Ramos (cell line): Measurements from ENCODE around the gene FCHSD2.
"Not testable (repeated sequence)": the region's sequence is repeated elsewhere in the genome, so short reads cannot be mapped to it uniquely, and the experiment has no call there.

Experiments
- in situ Hi-C: fragments of 300-500 bp; cut with MboI; formaldehyde crosslinking; loops from one replicate; pipeline ENCODE4 v1.14.3; 2022; ENCODE audit warnings: low sequenced_read_pairs; ENCODE audit not compliant: unreplicated experiment

FCHSD2 gene

DNA sequence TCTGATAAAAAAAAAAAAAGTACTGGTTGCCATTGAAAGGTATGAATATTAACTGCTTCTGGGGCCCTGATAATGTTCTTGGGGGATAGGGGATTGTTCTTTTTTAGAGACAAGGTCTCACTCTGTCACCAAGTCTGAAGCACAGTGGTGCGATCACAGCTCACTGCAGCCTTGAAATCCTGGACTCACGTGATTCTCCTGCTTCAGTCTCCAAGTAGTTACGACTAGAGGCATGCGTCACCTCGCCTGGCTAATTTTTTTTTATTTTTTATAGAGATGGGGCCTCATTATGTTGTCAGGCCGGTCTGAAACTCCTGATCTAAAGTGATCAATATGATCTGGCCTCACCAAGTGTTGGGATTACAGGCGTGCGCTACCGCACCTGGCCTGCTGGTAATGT lies 63.5 kb downstream of the FCHSD2 start:
- in situ Hi-C loops: no loop called here

DNA sequence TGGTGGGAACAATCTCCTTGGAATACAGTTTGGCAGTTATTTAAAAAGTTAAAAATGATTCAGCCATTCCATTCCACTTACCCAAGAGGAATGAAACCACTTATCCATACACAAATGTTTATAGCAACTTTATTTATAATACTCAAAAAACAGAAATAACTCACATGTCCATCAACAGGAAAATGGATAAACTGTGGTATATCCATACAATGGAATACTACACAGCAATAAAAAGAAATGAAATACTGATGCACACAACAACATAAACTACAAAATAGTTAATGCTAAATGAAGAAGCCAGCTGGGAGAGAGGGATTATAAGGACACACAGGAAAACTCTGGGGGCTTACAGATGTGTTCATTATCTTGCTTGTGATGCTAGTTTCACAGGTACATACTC lies 64.7 kb downstream of the FCHSD2 start:
- in situ Hi-C loops: no loop called here

DNA sequence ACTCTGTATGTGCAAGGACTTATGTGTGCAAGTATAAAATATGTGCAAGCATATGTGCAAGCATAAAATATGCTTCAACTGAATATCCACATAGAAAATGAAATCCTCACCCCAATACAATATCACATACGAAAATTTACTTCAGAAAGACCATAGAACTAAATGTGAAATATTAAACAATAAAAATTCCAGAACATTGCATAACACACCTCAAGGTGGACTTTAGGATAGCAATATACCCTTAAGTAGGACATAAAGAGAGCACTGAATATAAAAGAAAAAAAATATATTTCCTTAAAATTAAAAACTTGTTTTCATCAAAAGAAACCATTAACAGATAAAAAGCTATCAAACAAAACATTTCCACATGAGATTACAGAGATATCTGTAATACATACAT lies 67.8 kb downstream of the FCHSD2 start:
- in situ Hi-C loops: no loop called here

DNA sequence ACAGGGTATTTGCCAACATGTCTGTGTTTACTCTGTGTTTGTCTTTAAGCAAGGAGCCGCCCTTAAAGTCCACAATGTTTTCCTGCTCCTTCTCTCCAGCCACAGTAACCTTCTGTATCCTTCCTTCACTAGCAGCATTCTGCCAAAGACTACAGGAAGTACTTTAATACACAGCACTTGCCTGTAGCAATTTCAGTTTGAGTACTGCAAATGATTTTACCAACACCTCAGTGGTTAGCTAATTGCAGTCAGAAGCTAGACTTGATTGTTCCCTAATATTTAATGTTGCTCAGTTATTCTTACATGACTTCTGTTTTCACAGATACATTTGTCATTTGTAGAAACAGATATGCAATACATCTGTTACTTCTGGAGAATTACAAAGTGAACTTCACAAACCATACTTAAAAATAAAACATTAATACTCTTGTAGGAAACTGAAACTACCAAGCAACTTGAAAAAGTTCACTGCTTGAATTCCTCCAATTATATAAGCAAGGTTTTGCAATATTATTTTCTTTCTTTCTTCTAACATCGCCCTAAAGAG lies 69.1 kb downstream of the FCHSD2 start:
- in situ Hi-C loops: no loop called here

DNA sequence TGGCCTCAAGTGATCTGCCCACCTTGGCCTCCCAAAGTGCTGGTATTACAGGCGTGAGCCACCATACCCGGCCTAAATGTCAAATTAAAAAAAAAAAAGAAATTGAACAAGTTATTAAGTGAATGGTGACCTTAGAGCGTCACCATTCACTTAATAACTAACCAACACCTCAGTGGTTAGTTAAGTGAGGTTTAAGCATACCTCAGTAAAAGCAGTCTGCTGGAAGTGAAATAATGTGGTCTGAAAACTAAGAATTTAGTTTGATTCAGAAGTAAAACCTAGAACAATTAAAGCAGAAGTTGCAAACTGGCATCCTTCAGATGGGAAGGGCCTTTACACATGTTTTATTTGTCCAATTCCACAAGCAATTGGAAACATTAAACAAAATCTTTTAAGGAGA lies 71.5 kb downstream of the FCHSD2 start:
- in situ Hi-C loops: no loop called here

DNA sequence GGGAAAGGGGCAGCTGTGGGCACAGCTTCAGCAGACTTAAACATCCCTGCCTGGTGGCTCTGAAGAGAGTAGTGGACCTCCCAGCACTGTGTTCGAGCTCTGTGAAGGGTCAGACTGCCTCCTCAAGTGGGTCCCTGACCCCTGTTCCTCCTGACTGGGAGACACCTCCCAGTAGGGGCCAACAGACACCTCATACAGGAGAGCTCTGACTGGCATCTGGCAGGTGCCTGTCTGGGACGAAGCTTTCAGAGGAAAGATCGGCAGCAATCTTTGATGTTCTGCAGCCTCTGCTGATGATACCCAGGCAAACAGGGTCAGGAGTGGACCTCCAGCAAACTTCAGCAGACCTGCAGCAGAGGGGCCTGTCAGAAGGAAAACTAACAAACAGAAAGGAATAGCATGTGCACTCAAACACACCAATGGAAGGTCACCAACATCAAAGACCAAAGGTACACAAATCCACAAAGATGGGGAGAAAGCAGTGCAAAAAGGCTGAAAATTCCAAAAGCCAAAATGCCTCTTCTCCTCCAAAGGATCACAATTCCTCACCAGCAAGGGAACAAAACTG lies 80.2 kb downstream of the FCHSD2 start:
- in situ Hi-C loops: not testable (repeated sequence)

DNA sequence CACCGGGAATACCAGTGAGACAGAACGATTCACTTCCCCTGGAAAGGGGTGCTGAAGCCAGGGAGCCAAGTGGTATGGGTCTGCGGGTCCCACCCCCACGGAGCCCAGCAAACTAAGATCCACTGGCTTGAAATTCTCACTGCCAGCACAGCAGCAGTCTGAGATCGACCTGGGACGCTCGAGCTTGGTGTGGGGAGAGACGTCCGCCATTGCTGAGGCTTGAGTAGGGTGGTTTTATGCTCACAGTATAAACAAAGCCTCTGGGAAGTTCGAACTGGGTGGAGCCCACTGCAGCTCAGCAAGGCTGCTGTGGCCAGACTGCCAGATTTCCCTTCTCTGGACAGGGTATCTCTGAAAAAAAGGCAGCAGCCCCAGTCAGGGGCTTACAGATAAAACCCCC lies 80.7 kb downstream of the FCHSD2 start:
- in situ Hi-C loops: not testable (repeated sequence)

DNA sequence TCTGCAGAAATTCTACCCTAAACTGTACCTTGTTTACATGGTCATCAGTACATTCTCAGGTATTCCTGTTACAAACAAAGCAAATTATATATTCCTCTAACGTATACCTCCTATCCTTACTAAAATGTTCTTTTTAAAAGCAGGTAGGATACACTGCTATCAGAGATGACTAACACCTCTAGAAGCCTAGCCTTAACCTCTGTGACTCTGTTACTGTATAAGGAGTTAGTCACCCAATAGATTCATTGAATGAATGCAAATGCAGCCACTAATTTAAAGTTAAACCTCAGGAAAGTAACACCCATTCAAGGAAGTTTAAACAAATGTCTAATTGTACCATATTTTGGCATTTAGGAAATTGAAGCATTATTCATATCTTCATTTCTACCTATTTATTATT lies 82.2 kb downstream of the FCHSD2 start:
- in situ Hi-C loops: no loop called here

DNA sequence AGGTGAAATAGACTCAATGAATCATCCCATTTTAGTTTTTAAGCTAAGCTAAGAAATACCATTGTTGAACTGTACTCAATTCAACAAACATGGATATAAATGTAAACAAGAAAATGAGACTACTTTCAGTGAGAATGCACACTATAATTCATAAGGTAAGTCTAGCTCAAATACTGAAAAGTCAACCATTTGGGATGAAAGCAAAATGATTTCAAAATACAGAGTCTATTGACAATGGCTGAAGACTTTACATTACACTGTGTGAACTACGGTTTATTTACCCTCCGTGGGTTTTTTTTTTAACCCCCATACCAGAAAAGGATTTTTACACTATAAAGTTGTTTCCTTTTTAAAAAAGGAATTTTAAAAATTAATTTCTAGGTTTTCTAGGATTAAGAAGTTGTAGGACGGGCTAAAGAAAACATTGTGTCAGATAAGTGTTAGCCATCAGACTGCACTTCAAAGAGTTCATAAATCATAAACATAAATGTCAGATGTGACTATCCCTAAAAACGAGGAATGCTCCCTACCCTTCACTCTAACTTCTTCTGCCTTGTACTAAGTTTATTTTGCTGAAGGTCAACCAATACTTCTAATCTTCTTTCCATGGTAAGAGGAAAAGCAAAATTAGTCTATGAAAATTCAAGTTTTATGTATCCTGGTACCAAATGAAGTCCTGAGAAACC lies 83.0 kb downstream of the FCHSD2 start:
- in situ Hi-C loops: no loop called here

DNA sequence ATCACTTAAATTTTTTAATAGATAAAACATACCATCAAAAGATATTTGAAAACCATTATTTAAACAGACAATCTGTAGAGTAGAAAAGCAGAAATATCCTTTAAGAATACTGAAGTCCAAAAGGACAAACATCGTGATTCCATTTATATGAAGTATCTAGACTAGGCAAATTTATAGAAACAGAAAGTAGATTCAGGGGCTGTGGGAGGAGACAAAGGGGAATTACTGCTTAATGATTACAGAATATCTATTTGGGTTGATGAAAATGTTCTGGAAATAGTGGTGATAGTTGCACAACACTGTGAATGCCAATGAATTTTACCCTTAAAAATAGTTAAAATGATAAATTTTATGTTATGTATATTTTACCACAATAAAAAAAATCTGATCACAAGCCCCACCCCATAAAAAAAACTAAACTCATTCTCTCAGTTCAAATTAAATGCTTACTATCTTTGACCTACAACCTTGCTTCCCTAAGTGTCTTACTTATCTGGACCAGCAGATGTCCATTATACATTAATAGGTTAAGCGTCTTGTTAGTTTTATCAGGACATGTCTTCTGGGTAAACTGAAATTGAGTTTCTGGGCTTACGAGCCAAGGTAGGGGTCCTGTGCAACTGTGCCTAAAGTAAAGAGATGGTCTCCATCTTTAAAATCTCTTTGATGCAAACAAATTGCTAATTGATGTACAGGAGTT lies 86.3 kb downstream of the FCHSD2 start:
- in situ Hi-C loops: no loop called here

DNA sequence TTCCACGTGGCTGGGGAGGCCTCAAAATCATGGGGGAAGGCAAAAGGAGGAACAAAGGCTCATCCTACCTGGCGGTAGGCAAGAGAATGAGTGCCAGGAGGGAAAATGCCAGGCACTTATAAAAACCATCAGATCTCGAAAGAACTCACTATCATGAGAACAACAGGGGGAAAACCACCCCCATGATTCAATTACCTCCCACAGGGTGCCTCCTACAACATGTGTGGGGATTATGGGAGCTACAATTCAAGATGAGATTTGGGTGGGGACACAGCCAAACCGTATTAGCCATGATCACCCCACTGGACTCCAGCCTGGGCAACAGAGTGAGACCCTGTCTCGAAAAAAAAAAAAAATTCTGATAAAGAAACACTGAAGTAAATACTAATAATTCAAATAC lies 87.1 kb downstream of the FCHSD2 start:
- in situ Hi-C loops: no loop called here

DNA sequence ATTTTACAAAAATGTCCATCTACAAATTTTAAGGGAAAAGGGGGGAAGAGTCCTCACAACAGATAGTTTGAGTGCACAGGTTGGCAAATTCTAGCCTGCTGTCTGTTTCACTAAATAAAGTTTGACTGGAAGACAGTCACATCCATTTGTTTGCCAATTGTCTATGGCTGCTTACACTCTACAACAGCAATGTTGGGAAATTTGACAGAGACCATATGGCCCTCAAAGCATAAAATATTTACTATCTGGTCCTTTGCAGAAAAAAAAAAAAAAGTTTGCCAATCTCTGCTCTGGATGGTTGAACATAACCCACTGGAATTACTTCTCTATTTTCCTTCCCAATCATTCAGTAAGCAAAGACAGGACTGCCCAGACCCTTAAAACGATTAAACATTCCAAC lies 88.2 kb downstream of the FCHSD2 start:
- in situ Hi-C loops: no loop called here

DNA sequence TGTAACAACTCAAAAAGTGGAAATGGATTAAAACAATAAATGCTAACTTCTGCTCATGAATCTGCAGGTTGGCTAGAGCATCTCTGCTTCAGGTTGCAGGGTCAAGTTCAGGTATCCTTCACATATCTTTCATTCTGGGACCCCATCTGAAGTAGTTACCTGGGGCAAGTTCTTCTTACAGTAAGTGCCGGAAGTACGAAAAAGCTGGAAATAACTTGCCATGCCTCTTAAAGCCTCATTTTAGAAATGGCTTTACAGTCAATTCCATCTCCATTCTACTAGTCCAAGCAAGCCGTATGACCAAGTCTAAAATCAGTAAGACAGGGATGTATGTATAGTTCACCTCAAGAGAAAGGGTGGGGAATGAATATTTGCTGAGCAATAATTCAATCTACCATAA lies 93.7 kb downstream of the FCHSD2 start:
- in situ Hi-C loops: no loop called here

DNA sequence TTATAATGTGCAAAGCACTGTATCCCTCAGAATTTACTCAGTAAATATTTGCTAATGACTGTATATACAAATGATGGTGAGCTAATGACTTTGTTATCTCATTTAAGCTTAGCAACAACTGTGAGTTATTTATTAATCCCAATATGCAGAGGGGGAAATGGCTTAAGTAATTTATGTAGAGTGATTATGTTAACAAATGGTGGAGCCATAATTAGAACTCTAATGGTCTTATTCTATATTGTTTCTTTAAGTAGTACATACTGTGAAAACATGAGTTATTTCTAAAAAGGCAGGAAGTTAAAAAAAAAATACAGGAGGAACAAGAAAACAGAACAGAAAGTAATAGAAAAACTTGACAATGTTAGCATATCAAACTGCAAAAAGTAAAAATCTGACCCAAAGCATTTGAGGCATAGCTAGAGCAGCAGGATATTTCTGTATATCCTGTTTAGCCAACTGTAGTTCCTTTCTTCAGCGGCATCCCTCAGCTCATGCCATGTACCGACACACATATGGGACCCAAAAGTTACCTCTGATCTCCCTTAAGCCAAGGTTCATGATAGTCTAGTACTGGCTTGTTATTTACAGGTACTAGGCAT lies 94.2 kb downstream of the FCHSD2 start:
- in situ Hi-C loops: no loop called here

DNA sequence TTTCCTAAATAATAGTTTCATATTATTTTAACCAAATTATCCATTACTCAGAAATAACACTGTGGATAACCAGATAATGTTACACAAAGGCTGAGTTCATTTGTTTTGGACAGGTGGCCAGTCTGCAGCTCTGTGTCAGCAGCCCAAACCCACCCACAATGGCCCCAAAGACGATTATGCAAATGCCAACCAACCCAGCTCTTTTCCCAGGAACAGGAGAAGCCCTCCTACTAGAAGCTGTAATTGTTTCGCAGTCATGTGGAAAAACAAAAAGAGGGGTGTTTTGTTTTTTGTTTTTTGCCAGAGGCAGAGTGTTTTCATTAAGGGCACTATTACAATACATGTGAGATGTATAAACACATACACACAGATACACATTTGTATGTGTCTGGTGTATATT lies 102.1 kb downstream of the FCHSD2 start:
- in situ Hi-C loops: no loop called here

DNA sequence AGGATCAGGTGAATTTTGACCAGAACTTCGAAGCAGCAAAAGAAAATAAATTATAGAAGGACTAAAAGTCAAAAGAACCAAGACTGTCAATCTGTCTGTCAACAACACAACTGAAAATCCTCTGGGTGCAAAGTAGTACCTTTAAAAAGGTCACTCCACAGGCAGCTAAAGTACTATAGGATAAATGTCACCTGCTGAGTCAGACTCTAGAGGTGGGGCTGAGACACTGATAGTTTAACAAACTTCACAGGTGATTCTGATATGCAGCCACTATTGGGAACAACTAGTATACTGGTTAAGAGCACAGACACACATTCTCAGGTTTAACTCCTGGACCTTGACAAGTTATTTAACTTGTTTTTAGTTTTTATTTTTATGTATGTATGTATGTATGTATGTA lies 107.3 kb downstream of the FCHSD2 start:
- in situ Hi-C loops: no loop called here

DNA sequence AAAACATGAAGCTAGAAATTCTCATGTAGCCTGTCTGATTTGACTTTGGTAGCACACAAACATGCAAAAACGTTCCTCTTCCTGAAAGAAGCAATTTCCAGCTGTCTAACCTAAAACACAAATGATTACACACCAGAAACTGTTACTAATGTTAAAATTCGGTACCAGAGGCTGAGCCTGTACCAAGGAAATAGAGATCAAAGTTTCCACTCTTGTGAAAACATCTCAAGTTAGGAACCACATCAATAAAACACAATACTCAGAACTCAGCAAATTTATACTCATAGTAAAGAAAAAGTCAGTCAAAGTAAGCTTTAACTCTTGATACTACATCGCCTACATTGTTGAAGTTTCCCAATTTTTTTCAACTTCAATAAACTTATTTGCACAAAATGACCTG lies 107.8 kb downstream of the FCHSD2 start:
- in situ Hi-C loops: no loop called here

DNA sequence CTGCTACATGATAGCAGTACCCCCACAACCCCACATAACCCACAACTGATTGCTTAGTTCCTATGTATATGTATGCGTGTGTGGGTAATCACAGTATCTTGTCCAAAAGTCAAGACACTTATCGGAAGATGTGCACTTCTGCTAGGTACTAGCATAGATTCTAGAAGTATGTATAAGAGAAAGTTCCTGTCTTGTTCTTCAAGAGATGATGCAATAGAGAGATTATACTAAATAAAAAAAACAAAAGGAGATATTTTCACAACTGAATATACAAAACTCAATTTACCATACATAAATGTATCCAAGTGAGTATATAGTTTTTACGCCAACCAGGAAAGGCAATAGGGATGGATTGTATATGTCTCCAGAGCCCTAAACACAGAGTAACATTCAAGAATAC lies 112.0 kb downstream of the FCHSD2 start:
- in situ Hi-C loops: no loop called here

DNA sequence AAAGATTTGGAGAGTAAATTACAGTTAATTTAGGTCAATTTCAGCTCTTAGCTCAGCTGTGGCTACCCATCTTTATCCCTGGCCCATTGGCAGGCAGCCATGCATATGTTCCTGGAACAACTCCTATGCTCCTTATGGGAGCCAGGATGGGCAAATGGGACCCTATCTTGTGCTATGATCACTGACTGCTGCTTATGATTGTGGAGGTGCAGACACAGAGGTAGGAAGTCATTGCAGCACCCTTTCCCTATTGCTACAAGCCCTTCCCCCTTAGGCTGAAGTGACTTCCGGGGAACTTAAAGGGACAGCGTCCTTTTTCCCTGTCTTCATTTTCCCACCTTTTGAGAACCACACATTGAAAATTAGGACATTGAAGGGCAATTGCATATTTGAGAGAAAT lies 112.7 kb downstream of the FCHSD2 start:
- in situ Hi-C loops: no loop called here

DNA sequence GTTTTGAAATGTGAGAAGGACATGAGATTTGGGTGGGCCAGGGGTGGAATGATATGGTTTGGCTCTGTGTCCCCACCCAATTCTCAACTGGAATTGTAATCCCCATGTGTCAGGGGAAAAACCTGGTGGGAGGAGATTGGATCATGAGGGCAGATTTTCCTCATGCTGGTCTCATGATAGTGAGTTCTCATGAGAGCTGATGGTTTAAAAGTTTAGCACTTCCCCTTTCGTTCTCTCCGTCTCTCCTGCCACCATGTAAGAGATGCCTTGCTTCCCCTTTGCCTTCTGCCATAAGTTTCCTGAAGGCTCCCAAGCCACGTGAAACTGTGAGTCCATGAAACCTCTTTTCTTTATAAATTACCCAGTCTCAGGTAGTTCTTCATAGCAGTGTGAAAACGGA lies 113.5 kb downstream of the FCHSD2 start:
- in situ Hi-C loops: no loop called here

DNA sequence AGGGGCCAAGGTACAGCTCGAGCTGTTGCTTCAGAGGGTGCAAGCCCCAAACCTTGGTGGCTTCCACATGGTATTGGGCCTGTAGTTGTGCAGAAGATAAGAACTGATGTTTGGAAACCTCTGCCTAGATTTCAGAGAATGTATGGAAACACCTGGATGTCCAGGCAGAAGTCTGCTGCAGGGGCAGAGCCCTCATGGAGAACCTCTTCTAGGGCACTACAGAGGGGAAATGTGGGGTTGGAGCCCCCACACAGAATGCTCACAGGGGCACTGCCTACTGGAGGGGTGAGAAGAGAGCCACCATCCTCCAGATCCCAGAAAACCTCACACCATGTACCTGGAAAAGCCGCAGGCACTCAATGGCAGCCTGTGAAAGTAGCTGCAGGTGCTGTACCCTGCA lies 114.3 kb downstream of the FCHSD2 start:
- in situ Hi-C loops: not testable (repeated sequence)
